SU-DHL-6 (cell line): ENCODE measurements around the gene LRRC3B.

Experiments used
- CTCF ChIP-seq: fragments of 200-600 bp; sonication (generic); IDR thresholded peaks from one replicate; pipeline ENCODE4 v1.5.1; 2017; ENCODE audit warnings: antibody characterized with exemption, mild to moderate bottlenecking, low read length, moderate library complexity; ENCODE audit not compliant: insufficient read depth, poor library complexity, severe bottlenecking
- EZH2phosphoT487 ChIP-seq: fragments of 200-600 bp; sonication (generic), shearing (Covaris generic); conservative IDR thresholded peaks from 2 replicates; pipeline ENCODE4 v1.6.1; 2018; ENCODE audit warnings: mild to moderate bottlenecking, antibody characterized with exemption, low read length, moderate library complexity, mixed read lengths

GRCh38 chr3:26668696-26669095 is 46.1 kb downstream of the LRRC3B start:
- TF ChIP-seq CTCF (no peak), EZH2phosphoT487 (no peak)
